ENCODE data around the gene ITSN1. TPM values are rescaled to one million over a fixed set of nuclear protein-coding genes. Genes with fewer than 3 reads are reported as not detected.

Gene ITSN1
- total RNA-seq, 3 donors from 2014 or later = 39.5 to 113 (median 58.3) TPM

- Histone ChIP-seq H3K4me1 (no peaks in the 10 kb centered on the region), H3K9me3 (no peaks in the 10 kb centered on the region), H3K4me3 (no peak overlapping the region), H3K27ac (no peak overlapping the region), H3K36me3 (no peaks in the 10 kb centered on the region), H3K27me3 (no peaks in the 10 kb centered on the region)
- intact Hi-C loops (cut with DNase I; ENCODE audit: low total_unique reads) = no loop called here
- TF ChIP-seq CTCF (IDR thresholded peaks at IDR 0.05) (no peak), POLR2AphosphoS5 (IDR thresholded peaks at IDR 0.05) (no peak), POLR2A (IDR thresholded peaks at IDR 0.05) (no peak)
- DNase-seq (ENCODE audit: low spot score in 2 of 2) = no peak
Measured at GRCh38 chr21:33657124-33657820, 15.0 kb downstream of the ITSN1 start.

GRCh38 chr21:33658919-33659567 lies 16.7 kb downstream of the ITSN1 start:
- intact Hi-C loops (cut with DNase I; ENCODE audit: low total_unique reads) = no loop called here
- Histone ChIP-seq H3K27ac (no peak overlapping the region), H3K9me3 (no peaks in the 10 kb centered on the region), H3K36me3 (no peaks in the 10 kb centered on the region), H3K4me3 (no peak overlapping the region), H3K4me1 (no peaks in the 10 kb centered on the region), H3K27me3 (no peaks in the 10 kb centered on the region)
- no peak for DNase-seq (ENCODE audit: low spot score in 2 of 2)
- TF ChIP-seq POLR2A (IDR thresholded peaks at IDR 0.05) = no peak
- TF ChIP-seq CTCF (IDR thresholded peaks at IDR 0.05) = no peak
- no peak for TF ChIP-seq POLR2AphosphoS5 (IDR thresholded peaks at IDR 0.05)

- TF ChIP-seq POLR2AphosphoS5 (IDR thresholded peaks at IDR 0.05) (no peak), CTCF (IDR thresholded peaks at IDR 0.05) (no peak), POLR2A (IDR thresholded peaks at IDR 0.05) (no peak)
- intact Hi-C loops (cut with DNase I; ENCODE audit: low total_unique reads) = no loop called here
- Histone ChIP-seq H3K9me3 (no peaks in the 10 kb centered on the region), H3K27me3 (no peaks in the 10 kb centered on the region), H3K4me3 (no peak overlapping the region), H3K4me1 (no peaks in the 10 kb centered on the region), H3K27ac (no peak overlapping the region), H3K36me3 (no peaks in the 10 kb centered on the region)
- no peak for DNase-seq (ENCODE audit: low spot score in 2 of 2)
Measured at GRCh38 chr21:33659568-33659949, 17.3 kb downstream of the ITSN1 start.

GRCh38 chr21:33660406-33660805 lies 18.1 kb downstream of the ITSN1 start:
- TF ChIP-seq CTCF (IDR thresholded peaks at IDR 0.05) (no peak), POLR2AphosphoS5 (IDR thresholded peaks at IDR 0.05) (no peak), POLR2A (IDR thresholded peaks at IDR 0.05) (no peak)

GRCh38 chr21:33661146-33661545 lies 18.8 kb downstream of the ITSN1 start:
- DNase-seq (ENCODE audit: low spot score in 2 of 2) = no peak
- no peak for TF ChIP-seq CTCF (IDR thresholded peaks at IDR 0.05)
- no peak for TF ChIP-seq POLR2A (IDR thresholded peaks at IDR 0.05)
- TF ChIP-seq POLR2AphosphoS5 (IDR thresholded peaks at IDR 0.05) = no peak
- H3K9me3 ChIP-seq = no peaks in the 10 kb centered on the region
- H3K4me3 ChIP-seq = no peak overlapping the region
- H3K36me3 ChIP-seq = no peaks in the 10 kb centered on the region
- intact Hi-C loops (cut with DNase I; ENCODE audit: low total_unique reads) = no loop called here
- H3K4me1 ChIP-seq = no peaks in the 10 kb centered on the region
- H3K27me3 ChIP-seq = no peaks in the 10 kb centered on the region
- no peak overlapping the region for H3K27ac ChIP-seq

More at GRCh38 chr21:33660406-33660805, 18.1 kb downstream of the ITSN1 start:
- H3K36me3 ChIP-seq = no peaks in the 10 kb centered on the region
- intact Hi-C loops (cut with DNase I; ENCODE audit: low total_unique reads) = no loop called here
- H3K27ac ChIP-seq = no peak overlapping the region
- H3K27me3 ChIP-seq = no peaks in the 10 kb centered on the region
- H3K4me1 ChIP-seq = no peaks in the 10 kb centered on the region
- no peak for DNase-seq (ENCODE audit: low spot score in 2 of 2)
- H3K9me3 ChIP-seq = no peaks in the 10 kb centered on the region
- no peak overlapping the region for H3K4me3 ChIP-seq
